Measurements from ENCODE around the gene EHBP1.

DNA sequence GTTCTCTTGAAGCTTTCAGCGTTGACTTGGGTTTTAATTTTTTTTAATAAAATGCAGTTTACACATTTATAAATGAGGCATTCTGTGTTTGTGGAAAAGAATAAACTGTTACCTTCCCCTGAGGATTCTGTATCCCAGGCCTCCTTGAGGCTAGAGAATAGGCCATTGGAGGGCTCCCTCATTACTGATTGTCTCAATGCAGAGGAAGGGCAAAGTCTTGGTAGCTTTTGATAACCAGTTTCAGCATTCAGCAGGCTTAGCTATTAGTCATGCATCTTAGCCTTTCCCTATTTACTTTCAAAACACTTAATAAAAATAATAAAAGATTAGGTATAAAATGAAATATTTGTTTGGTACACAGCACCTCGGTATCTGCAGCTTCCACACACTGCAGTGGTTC, 287.0 kb downstream of the EHBP1 start:
- no peak for TF ChIP-seq POLR2A (IDR thresholded peaks at IDR 0.05)
- TF ChIP-seq, protein P1, sequence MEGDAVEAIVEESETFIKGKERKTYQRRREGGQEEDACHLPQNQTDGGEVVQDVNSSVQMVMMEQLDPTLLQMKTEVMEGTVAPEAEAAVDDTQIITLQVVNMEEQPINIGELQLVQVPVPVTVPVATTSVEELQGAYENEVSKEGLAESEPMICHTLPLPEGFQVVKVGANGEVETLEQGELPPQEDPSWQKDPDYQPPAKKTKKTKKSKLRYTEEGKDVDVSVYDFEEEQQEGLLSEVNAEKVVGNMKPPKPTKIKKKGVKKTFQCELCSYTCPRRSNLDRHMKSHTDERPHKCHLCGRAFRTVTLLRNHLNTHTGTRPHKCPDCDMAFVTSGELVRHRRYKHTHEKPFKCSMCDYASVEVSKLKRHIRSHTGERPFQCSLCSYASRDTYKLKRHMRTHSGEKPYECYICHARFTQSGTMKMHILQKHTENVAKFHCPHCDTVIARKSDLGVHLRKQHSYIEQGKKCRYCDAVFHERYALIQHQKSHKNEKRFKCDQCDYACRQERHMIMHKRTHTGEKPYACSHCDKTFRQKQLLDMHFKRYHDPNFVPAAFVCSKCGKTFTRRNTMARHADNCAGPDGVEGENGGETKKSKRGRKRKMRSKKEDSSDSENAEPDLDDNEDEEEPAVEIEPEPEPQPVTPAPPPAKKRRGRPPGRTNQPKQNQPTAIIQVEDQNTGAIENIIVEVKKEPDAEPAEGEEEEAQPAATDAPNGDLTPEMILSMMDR (IDR thresholded peaks at IDR 0.05): no peak
